ENCODE measurements around the gene PLPP6.

Gene PLPP6

DNA sequence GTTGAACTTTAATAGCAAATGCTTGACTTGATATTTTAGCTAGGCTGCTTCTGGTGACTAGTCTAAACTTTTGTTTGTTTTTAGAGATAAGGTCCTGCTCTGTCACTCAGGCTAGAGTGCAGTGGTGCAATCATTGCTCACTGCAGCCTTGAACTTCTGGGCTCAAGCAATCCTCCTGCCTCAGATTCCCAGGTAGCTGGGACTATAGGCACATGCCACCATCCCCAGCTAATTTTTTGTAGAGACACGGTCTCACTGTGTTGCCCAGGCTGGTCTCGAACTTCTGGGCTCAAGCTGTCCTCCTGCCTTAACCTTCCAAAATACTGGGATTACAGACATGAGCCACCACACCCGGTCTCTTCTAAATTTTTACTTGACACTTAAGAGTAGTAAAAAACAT is 38.0 kb downstream of the PLPP6 start:
- no peak for TF ChIP-seq CTCF (IDR thresholded peaks at IDR 0.05; ENCODE audit: borderline replicate concordance, control extremely low read depth, extremely low read depth, insufficient read depth, missing control alignments)
- no peak for DNase-seq (ENCODE audit: low spot score)
- in situ Hi-C loops (cut with MboI; ENCODE audit: low sequenced_read_pairs, unreplicated experiment): no loop called here

DNA sequence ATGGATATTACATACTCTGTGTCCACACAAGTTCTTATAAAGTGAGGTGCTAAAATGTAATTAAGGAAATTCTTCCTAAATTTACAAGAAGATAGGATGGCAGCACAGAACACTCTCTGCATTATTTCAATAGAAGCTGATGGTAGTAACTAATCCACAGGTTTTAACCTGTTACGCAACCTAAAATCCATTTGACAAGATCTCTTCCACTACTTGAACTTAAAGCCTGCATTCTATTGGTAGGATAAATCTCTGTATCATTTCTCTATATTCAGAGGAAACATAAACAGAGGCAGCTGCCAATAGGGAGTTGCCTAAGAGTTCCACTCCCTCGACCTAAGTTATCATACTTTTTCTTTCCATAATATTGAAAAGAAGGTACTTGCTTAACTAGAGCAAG is 38.8 kb downstream of the PLPP6 start:
- no peak for TF ChIP-seq CTCF (IDR thresholded peaks at IDR 0.05; ENCODE audit: borderline replicate concordance, control extremely low read depth, extremely low read depth, insufficient read depth, missing control alignments)
- in situ Hi-C loops (cut with MboI; ENCODE audit: low sequenced_read_pairs, unreplicated experiment): no loop called here
- no peak for DNase-seq (ENCODE audit: low spot score)

DNA sequence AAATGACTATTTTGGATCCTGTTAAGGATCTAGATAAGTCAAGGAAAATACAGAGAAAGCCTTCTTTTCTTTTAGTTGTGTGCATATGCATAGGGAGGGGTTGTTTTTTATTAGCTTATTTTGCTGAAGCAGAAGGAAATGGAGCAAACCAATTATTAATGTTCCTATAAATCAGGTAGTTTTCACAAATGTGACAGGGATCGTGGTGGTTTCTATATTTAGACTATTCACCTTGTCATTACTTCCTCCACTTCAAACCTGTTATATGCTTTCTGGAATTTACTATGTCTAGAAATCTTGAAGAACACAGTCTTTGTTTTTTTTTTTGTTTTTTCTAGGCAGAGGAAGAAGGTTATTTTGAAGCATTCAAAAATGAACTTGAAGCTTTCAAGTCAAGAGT is 39.4 kb downstream of the PLPP6 start:
- TF ChIP-seq CTCF (IDR thresholded peaks at IDR 0.05; ENCODE audit: borderline replicate concordance, control extremely low read depth, extremely low read depth, insufficient read depth, missing control alignments): no peak
- in situ Hi-C loops (cut with MboI; ENCODE audit: low sequenced_read_pairs, unreplicated experiment): no loop called here
- DNase-seq (ENCODE audit: low spot score): no peak

DNA sequence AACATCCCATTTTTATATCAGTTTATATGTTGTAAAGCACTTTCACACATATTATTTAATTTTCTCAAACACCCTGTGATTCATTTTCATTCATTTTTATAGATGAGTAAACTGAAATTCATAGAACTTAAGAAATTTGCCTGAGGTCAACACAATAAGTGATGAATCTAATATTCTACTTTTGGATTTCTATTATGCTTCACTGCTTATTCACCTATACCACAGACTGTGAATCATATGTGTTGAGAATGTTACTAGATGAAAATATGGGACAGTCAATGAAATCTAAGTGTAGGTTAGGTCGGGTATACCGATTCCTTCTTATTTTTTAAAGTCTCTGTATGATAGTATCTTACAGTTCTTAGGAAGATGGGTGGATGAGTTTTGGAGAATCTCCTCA is 42.0 kb downstream of the PLPP6 start:
- in situ Hi-C loops (cut with MboI; ENCODE audit: low sequenced_read_pairs, unreplicated experiment): no loop called here
- no peak for DNase-seq (ENCODE audit: low spot score)
- TF ChIP-seq CTCF (IDR thresholded peaks at IDR 0.05; ENCODE audit: borderline replicate concordance, control extremely low read depth, extremely low read depth, insufficient read depth, missing control alignments): no peak

DNA sequence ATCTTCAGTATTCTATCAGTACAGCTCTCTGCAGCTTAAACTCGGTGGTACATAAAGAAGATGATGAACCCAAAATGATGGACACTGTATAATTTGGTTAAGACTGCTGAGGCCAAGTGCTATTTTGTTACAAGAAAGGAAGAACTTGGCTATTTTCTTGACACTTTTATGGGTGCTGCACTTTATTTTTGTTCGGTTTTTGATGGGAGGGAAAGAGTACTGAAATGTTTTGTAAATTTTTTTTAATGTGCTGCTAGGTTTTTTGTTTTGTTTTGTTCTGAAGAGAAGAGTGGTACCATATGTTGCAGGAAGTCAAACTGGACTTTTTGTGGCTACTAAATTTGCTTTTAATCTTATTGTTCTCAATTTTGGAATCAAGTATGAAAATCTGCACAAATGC is 43.9 kb downstream of the PLPP6 start:
- in situ Hi-C loops (cut with MboI; ENCODE audit: low sequenced_read_pairs, unreplicated experiment): no loop called here
- no peak for DNase-seq (ENCODE audit: low spot score)
- no peak for TF ChIP-seq CTCF (IDR thresholded peaks at IDR 0.05; ENCODE audit: borderline replicate concordance, control extremely low read depth, extremely low read depth, insufficient read depth, missing control alignments)

DNA sequence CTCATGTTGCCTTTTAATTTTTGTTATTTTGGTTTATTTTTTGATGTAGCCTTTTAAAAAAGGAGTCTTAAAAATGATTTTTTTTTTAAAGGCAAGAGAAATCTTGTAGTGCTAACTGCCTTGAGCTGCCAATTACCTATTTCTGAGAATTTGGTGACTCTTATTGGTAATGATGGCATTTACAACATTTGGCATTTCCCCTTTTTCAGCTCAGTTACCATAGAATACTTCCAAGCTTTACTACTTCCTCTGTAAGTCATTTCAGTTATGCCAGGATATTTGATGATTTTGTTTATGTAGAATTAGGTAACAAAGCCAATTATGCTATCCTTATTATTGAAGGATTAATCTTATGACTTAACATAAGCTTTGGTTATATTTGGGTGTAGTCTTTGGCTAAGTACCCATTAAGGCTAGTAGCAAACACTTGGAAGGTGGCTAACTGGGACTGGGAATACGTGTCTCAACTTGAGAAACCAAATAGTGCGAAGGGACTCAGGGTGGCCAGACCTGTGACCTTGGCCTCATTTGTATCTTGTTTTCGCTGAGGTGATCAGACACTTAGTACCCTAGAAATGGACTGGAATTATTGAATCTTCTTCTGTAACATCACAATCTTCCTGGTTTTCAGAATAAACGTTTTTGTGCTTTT is 45.0 kb downstream of the PLPP6 start:
- TF ChIP-seq CTCF (IDR thresholded peaks at IDR 0.05; ENCODE audit: borderline replicate concordance, control extremely low read depth, extremely low read depth, insufficient read depth, missing control alignments): no peak
- in situ Hi-C loops (cut with MboI; ENCODE audit: low sequenced_read_pairs, unreplicated experiment): no loop called here
- no peak for DNase-seq (ENCODE audit: low spot score)

All from GM13976 (cell line).